CD1c-positive myeloid dendritic cell (primary cell): ENCODE data around the gene NEK4.

Experiments used
- DNase-seq: peaks from one replicate; pipeline ENCODE4 v3.0.0-alpha.2; 2016; ENCODE audit errors: extremely low spot score

NEK4 gene

GRCh38 chr3:52770496-52771333, at the start of gene NEK4:
Gene NEK4, minus strand, starts transcription at chr3:52770940. Its CDS starts 194 bp downstream, at chr3:52770746.
- DNase-seq, result peak; percentile 95

- no peak for DNase-seq
These were observed 49.2 kb upstream of the NEK4 start for GRCh38 chr3:52819936-52820335.

DNA sequence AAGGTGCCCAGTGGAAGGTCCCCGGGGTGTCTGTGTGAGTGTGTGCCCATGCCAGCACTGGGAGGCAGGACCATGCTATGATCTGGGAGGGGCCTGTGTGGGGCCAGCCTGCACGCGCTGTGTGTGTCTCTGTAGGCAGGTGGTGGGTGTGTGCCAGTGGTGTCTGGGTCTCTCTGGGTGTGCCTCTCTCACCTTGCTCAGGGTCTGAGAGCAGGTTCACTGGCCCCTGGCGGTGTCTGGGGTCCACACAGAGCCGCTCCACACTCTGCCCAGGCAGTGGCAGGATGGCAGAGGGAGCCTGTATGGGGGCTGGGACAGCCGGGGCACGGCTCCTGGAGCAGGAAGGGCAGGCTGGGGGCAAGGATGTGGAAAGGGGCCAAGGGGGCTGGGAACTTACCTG, 47.1 kb upstream of the NEK4 start:
- DNase-seq, result no peak

DNA sequence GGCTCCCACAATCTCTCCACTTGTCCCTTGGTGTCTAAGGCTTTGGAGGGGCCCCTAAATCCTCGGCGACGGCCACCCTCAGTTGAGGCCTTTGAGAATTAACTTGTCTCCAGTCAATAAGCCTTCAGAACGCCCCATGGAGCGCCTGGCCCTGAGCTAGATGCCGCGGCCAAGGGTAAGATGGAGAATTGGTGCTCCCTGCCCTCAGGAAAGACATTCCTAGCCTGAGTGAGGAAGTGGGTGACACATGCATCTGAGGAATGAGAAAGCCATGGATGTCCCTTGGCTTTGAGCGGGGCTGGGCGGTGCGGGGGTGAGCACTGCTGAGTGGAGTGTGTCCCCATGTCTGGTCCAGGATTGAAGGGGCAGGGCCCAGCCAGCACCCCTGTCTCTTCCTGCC, 46.5 kb upstream of the NEK4 start:
- no peak for DNase-seq

- DNase-seq, result no peak
These were observed 45.9 kb upstream of the NEK4 start for GRCh38 chr3:52816654-52817053.

DNA sequence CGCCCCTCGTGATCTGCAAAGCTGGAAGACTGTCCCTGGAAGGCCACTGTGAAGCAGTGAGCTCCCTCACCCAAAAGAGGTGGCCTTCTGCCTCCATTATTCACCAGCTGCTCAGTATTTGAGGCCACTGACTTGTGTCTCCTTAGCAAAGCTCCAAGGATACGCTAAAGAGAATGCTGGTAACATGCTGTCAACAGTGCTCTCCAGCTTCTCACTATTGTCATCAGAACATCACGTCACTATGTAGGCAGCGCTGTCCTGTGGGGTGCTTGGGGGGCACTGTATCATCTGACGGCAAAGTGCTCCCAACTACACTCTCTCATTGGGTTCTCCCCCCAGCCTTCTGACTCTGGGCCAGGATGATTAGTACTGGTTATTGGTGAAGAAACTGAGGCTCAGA, 45.5 kb upstream of the NEK4 start:
- no peak for DNase-seq

GRCh38 chr3:52813810-52814209, 43.1 kb upstream of the NEK4 start:
- DNase-seq, result no peak

DNA sequence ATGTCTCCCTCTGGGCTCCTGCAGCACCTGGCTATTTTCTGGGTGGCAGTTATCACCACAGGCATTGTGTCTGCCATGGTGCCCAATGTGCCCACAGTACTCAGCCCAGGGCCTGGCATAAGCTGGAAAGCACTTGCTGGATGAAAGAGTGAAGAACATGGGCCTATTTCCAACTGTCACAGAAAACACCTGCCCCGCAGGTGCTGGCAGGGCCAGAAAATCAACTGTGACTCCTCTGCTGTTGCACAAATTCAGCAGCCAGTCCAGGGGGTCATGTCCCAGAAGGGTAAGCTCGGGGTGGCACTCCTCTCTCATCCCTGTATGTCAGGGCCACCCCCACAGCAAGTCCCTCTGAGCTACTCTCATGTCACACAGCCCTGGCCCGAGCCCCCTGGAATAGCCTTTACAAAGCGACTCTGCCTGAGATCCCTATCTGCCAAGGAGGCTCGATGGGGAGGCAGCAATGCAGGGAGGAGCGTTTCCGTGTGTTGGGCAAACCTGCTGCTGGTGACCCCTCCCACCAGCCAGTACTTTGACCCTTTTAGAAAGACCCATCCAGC, 40.8 kb upstream of the NEK4 start:
- no peak for DNase-seq

DNA sequence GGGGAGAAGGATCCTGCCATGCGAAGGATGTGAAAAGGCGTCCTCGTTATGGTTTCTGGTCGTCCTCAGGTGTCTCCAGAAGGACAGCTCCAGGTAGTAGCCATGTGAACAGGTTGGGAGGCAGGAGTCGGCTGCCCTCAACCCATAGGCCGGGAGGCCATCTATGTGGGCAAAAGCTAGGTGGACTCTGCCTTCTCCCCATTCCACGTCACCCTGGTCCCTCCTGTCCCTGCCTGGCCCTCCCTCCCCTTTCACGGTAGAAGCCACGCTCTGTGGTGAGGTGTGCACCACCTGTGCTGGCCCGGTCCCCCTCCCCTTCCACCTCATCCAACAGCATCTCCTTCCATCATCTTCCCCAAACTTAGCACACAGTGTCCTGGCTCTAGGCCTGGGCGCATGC, 40.2 kb upstream of the NEK4 start:
- no peak for DNase-seq

DNA sequence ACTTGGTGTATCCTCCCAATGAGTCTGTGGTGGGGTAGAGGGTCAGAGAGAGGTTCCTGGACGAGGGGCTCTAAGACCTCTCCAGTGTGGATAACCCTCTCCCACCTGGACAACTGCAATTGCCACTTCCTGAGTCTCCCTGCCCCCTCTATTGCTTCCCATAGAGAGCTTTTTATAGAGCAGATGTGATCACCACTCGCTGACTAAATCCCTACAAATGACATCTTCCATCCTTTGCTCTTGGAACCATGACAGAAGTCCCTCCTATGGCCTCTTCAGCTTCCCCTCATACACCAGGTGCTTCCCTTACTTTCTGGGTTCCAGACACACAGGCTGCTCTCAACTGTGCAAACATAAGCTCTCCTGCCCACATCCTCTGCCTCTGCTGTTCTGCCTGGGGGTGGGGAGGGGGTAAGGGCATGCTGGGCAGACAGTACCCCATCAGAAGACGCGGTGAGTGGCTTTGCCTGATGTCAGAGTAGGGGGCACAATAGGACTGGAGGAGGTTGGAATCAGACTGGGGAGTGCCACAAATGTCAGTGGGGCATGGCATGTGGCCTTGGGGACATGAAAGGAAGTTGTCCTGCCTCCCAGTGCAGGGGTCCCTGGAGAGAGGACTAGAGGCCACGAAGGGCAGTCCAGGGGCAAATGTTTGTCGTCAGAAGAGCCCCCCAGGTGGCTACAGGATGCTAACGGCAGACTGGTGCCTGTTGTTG, 39.1 kb upstream of the NEK4 start:
- DNase-seq, result no peak

DNA sequence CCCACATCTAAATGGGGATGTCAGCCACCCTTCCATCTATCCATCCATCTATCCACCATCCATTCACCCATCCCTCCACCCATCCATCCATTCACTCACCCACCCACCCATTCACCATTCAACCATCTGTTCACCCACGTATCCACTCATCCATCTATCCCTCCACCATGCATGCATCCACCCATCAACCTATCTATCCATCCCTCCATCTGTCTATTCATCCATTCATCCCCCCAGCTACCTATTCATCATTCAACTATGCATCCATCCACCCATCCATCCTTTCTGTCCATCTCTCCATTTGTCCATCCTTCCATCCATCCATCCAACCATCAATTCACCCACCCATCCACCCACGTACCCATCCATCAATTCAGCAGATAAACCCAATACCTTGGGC, 38.4 kb upstream of the NEK4 start:
- DNase-seq, result no peak

DNA sequence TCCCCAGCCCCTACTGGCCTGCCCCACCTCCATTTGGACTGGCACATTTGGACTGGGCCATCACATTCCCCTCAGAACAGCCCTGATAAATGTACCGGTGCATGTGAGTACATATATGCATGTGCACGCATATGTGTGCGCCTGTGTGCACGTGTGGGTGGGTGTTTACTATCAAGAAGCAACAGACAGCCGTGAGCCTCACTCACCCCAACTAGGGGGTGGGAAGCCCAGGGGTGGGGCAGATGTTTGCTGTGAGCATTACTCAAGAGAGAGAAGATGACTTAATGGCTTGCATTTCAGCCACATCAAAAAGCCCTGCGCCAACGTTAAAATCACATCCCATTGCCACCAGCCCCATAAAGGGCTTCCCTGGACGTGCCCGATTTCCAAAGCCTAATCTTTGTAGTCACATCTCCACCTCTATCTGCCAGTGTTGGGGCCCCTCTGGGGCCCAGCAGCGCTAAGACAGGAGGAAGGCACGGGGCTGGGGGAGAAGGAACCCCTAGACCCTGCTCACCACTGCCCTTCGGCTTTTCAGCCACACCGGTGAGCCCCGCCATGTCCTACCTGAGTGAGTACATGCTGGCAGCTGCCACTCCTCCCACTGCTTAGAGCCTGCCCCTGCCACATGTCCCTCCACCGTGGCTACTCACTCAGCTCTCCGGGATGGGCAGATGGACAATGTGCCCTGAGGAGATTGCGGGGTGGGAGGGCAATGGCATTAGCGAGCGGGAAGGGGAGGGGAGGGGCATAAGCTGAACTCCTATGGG, 34.7 kb upstream of the NEK4 start:
- no peak for DNase-seq

DNA sequence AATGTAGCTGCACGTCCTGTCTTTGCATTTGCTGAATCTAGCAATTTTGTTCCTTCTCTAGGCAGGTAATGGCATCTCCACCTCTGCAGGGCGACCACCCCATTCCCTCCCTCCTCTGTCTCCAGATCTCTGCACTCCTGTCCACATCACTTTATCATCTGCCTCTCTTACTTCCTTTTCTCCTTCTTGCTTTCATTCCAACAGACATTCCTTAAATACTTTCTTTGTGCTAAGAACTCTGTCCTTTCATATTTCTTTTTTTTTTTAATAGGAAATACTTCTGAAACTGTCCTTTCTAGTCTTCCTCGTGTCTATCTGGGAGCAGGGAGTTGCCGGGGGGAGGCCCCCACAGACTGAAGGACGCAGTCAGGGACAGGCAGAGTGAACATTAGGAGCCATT, 31.1 kb upstream of the NEK4 start:
- DNase-seq, result no peak

DNA sequence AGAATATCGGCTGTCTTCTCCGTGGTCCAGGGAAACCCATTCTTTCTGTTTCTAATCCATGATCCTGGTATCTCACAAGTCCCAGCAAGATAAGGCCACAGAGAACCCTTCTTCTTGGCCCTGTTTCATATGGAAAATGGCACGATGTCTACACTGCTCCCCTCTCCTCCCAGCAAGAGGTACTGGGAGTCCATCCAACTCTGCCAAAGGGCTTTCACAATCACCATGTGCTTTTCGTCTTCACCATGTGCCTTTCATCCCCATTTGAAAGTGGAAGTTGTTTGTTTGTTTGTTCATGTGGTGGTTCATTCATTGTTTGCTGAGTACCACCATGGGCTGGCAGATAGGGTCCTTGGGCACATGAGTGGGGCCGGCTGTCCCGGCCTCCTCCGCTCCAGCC, 29.3 kb upstream of the NEK4 start:
- DNase-seq, result no peak

GRCh38 chr3:52798978-52799476, 28.3 kb upstream of the NEK4 start:
- DNase-seq, result peak; percentile 31

DNA sequence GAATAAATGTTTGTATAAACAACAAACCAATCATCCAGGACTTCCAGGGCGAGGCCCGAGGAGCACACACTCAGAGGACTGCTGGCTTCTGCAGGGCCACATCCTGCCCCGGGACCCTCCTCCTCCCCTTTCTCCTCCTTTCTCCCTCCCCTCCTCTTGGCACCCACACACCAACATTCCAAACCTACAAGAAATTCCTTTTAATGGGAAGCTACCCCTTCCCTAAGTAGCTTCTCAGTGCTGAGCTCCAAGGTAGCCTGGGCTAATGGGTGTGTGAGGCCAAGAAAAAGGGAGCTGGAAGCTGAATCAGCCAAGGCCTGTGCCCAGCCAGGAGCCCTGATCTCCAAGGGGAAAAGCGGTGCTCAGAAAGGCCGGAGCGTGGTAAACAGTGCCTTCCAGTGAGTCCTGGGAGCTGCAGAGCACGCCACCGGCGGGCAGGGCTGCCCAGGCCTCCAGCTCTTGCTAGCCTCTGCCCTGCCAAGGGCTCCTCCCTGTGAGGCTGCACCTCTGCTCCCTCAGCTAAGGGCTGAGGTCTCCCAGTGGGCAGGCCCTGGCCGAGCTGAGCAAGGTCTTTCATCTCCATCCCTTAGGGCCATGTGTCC, 27.7 kb upstream of the NEK4 start:
- DNase-seq, result no peak

- no peak for DNase-seq
These were observed 25.7 kb upstream of the NEK4 start for GRCh38 chr3:52796411-52796810.

DNA sequence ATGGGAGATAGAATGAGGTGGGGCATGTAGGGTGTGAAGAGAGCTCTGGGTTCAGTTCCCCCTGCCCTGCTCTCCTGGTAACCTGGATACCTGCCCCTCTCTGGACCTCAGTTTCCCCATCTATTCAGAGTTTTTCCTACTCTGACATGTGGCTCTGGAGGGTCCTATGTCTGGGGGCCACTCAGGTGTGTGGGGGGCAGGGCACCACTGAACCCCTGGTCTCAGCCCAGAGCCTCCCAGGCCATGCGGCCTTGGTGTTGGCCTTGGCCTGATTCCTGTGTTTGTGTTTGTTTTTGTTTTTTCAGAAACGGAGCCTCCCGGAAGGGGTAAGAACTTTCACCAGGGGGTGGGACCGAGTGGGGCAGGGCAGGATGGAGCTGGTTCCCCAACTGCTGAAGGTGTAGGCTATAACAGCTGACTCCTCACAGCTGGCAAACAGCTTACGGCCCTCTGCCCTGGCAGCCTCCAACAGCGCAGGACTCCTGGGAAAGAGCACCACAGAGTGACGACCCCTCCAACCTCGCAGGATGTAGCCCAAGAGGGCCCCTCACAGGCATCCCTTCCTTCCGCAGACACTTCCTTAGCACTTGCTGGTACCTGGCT, 24.7 kb upstream of the NEK4 start:
- no peak for DNase-seq

GRCh38 chr3:52794612-52795099, 23.9 kb upstream of the NEK4 start, which contains the start of gene ITIH3:
Gene ITIH3, plus strand, starts transcription at chr3:52794796. Its CDS starts 8 bp downstream, at chr3:52794804.
- no peak for DNase-seq

DNA sequence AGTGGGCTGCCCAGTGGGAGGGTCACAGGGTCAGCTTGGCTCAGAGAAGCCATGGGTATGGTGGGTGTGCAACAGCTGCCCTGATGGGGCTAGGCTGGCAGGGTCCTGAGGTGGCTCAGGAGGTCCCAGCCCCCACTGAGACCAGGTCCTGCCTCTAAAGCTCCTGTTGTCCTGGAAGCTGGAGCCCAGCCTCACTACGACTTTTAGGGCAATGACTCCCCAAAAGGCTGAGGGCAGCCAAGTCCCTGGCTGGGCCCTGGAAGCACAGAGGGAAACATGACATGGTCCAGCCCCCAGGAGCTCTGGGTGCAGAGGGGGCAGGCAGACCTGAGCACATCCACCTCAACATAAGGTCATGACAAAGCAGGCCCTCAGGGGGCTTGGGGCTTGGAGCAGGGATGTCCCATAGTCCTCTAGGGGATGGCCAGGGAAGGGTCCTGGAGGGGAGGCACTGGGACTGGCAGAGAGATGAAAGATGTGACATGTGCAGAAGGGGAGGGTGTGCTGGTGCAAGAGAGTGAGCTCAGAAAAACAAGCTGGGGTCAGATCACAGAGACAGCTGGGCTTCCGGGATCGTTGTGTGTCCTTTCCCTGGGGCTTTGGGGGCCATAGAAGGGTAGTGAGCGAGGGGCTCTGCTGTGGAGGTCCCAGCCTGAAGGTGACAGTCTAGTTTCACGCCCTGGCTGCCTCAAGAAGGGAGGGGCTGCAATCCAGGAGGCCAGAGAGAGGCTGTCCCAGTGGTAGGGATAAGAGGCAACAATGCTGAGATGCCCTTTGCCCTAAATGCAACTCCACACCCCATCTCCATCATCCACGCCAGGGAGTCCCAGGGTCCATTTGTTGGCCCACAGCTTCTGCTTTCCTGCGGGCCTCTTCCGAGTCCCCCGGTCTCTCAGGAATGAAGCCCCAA, 23.2 kb upstream of the NEK4 start:
- no peak for DNase-seq
